IMR-90 (cell line): ENCODE measurements around the gene OR2V2. TPM values are rescaled to one million over a fixed set of nuclear protein-coding genes. Genes with fewer than 3 reads are reported as not detected.

Source experiments
- ATAC-seq: fragments of 200-7000 bp; cut with Tn5 transposase; 2 replicates; pipeline ENCODE4 v1.9.1; 2020; ENCODE audit warnings: low read depth, mild to moderate bottlenecking, moderate library complexity
- BruUV-seq: library from RNA; stranded (reverse); fragments of 400-500 nt; replicated peaks from 2 replicates; lab custom pipeline; 2021; lab: Mats Ljungman, UMichigan
- CTCF ChIA-PET: fragments of 300-600 bp; formaldehyde crosslinking; extraction: SDS; loops from one replicate; lab custom pipeline; 2021; ENCODE audit warnings: antibody characterized with exemption; lab: Yijun Ruan, JAX
- POLR2A ChIA-PET: fragments of 300-600 bp; sonication (Branson Sonifier 250); formaldehyde crosslinking; loops from one replicate; lab custom pipeline; 2022; ENCODE audit warnings: antibody characterized with exemption; ENCODE audit not compliant: unreplicated experiment; lab: Charles Lee
- DNase-seq: peaks from one replicate; pipeline ENCODE4 v3.0.0; 2013
- H2AFZ ChIP-seq: replicated peaks from 2 replicates; pipeline ENCODE3; 2013; ENCODE audit warnings: low read length, mild to moderate bottlenecking; ENCODE audit not compliant: poor library complexity
- H2AK5ac ChIP-seq: 2 replicates; pipeline ENCODE4 v1.6.1; 2013; ENCODE audit warnings: low read depth, low read length, inconsistent platforms
- H2AK9ac ChIP-seq: replicated peaks from 2 replicates; pipeline ENCODE3; 2013; ENCODE audit warnings: mild to moderate bottlenecking, low read depth, low read length, moderate library complexity; ENCODE audit not compliant: poor library complexity
- H2BK120ac ChIP-seq: 2 replicates; pipeline ENCODE4 v1.6.1; 2013; ENCODE audit warnings: low read depth, low read length, inconsistent platforms
- H2BK15ac ChIP-seq: 3 replicates; pipeline ENCODE4 v1.6.1; 2013; ENCODE audit warnings: low read depth, low read length, inconsistent platforms
- H2BK20ac ChIP-seq: 2 replicates; pipeline ENCODE4 v1.6.1; 2013; ENCODE audit warnings: low read depth, mild to moderate bottlenecking, inconsistent platforms, low read length, moderate library complexity
- H2BK5ac ChIP-seq: 2 replicates; pipeline ENCODE4 v1.6.1; 2013; ENCODE audit warnings: mild to moderate bottlenecking, low read depth, low read length, inconsistent platforms; ENCODE audit not compliant: poor library complexity, severe bottlenecking
- H3K14ac ChIP-seq: replicated peaks from 2 replicates; pipeline ENCODE4 v1.6.1; 2013; ENCODE audit warnings: low read depth, low read length, inconsistent platforms
- H3K18ac ChIP-seq: 2 replicates; pipeline ENCODE4 v1.6.1; 2013; ENCODE audit warnings: low read depth, low read length, control low read depth
- H3K23ac ChIP-seq: 2 replicates; pipeline ENCODE4 v1.6.1; 2013; ENCODE audit warnings: low read depth, low read length, inconsistent platforms
- H3K27ac ChIP-seq: 2 replicates; pipeline ENCODE4 v1.5.1; 2013; ENCODE audit warnings: mild to moderate bottlenecking, control low read depth, low read length; ENCODE audit not compliant: insufficient read depth
- H3K27me3 ChIP-seq: 2 replicates; pipeline ENCODE4 v1.6.1; 2013; ENCODE audit warnings: low read length; ENCODE audit not compliant: control insufficient read depth, insufficient read depth
- H3K36me3 ChIP-seq: 2 replicates; pipeline ENCODE4 v1.6.1; 2013; ENCODE audit warnings: low read length, mixed read lengths; ENCODE audit not compliant: control insufficient read depth, insufficient read depth
- H3K4ac ChIP-seq: 2 replicates; pipeline ENCODE4 v1.6.1; 2013; ENCODE audit warnings: low read depth, low read length, inconsistent platforms
- H3K4me1 ChIP-seq: 2 replicates; pipeline ENCODE4 v1.6.1; 2013; ENCODE audit warnings: low read length, mixed read lengths; ENCODE audit not compliant: control insufficient read depth, insufficient read depth
- H3K4me2 ChIP-seq: 2 replicates; pipeline ENCODE4 v1.6.1; 2013; ENCODE audit warnings: low read depth, mild to moderate bottlenecking, control low read depth, low read length, moderate library complexity
- H3K4me3 ChIP-seq: 2 replicates; pipeline ENCODE4 v1.5.1; 2013; ENCODE audit warnings: low read depth, mild to moderate bottlenecking, control low read depth, low read length, moderate library complexity; ENCODE audit not compliant: insufficient read depth
- H3K56ac ChIP-seq: 2 replicates; pipeline ENCODE4 v1.6.1; 2013; ENCODE audit warnings: low read length, inconsistent platforms; ENCODE audit not compliant: insufficient read depth; ENCODE audit errors: extremely low read depth
- H3K79me1 ChIP-seq, 2 experiments: 2 replicates each; pipeline ENCODE4 v1.6.1; 2013; ENCODE audit warnings: low read length in 2 of 2, inconsistent platforms in 1 of 2, low read depth in 1 of 2
- H3K9ac ChIP-seq: 2 replicates; pipeline ENCODE4 v1.6.1; 2013; ENCODE audit warnings: low read depth, low read length, control low read depth
- H3K9me1 ChIP-seq: 2 replicates; pipeline ENCODE4 v1.6.1; 2013; ENCODE audit warnings: low read length, inconsistent platforms; ENCODE audit not compliant: insufficient read depth
- H3K9me3 ChIP-seq: 2 replicates; pipeline ENCODE4 v1.6.1; 2013; ENCODE audit warnings: low read length; ENCODE audit not compliant: control insufficient read depth, insufficient read depth
- H4K20me1 ChIP-seq: 2 replicates; pipeline ENCODE4 v1.6.1; 2013; ENCODE audit warnings: low read length, inconsistent platforms; ENCODE audit not compliant: insufficient read depth
- H4K5ac ChIP-seq: 2 replicates; pipeline ENCODE4 v1.6.1; 2013; ENCODE audit warnings: mild to moderate bottlenecking, low read depth, low read length, control low read depth
- H4K8ac ChIP-seq, 2 experiments: 2 replicates each; pipeline ENCODE4 v1.6.1; 2013; ENCODE audit warnings: low read depth in 2 of 2, low read length in 2 of 2, control low read depth in 1 of 2, inconsistent platforms in 1 of 2
- H4K91ac ChIP-seq: 2 replicates; pipeline ENCODE4 v1.6.1; 2013; ENCODE audit warnings: low read depth, low read length, inconsistent platforms; ENCODE audit not compliant: insufficient read depth
- ELK1 ChIP-seq: fragments of 150-350 bp; IDR thresholded peaks from 2 replicates; pipeline ENCODE4 v1.6.1; 2016; ENCODE audit warnings: low read depth, mild to moderate bottlenecking, low read length, moderate library complexity, borderline replicate concordance
- MXI1 ChIP-seq: IDR thresholded peaks from 2 replicates; pipeline ENCODE4 v1.6.1; 2012; ENCODE audit warnings: low read depth, mild to moderate bottlenecking, low read length, moderate library complexity, borderline replicate concordance
- RAD21 ChIP-seq: IDR thresholded peaks from 2 replicates; pipeline ENCODE4 v1.6.1; 2012; ENCODE audit warnings: low read length, improper control_type of control experiment
- USF2 ChIP-seq: fragments of 150-350 bp; IDR thresholded peaks from 2 replicates; pipeline ENCODE4 v1.6.1; 2017; ENCODE audit warnings: mild to moderate bottlenecking, antibody characterized with exemption, low read length, low read depth
- WGBS, 2 experiments: methylation state at CpG; one replicate each; pipeline versions ENCODE4 v1.1.5 to v1.1.7; 2013; ENCODE audit warnings: missing lambda C conversion rate in 2 of 2; ENCODE audit not compliant: insufficient read length in 1 of 2; ENCODE audit errors: extremely low coverage in 2 of 2; 5-methylcytosine and 5-hydroxymethylcytosine counted together
- dilution Hi-C: fragments of 300-500 bp; cut with HindIII; formaldehyde crosslinking; loops from one replicate; pipeline ENCODE4 v1.14.3; 2018; ENCODE audit warnings: low sequenced_read_pairs; ENCODE audit not compliant: unreplicated experiment
- in situ Hi-C: fragments of 300-500 bp; cut with MboI; formaldehyde crosslinking; loops from 3 replicates; pipeline ENCODE4 v1.14.3; 2019; ENCODE audit warnings: low sequenced_read_pairs, inconsistent platforms, mixed read lengths
- intact Hi-C: fragments of 100-400 bp; cut with micrococcal nuclease; formaldehyde crosslinking; loops from 2 replicates; pipeline ENCODE4 v1.10.0; 2022
- polyA plus RNA-seq, 3 experiments: library from polyadenylated mRNA; depleted of rRNA; stranded (reverse); fragments of >200 nt; gene quantifications; 2 replicates each; pipeline ENCODE4 v1.2.3, GENCODE V29; 2012; ENCODE audit warnings: low replicate concordance in 1 of 3
- total RNA-seq: library from RNA; depleted of rRNA; stranded (reverse); fragments of >200 nt; gene quantifications from 2 replicates; pipeline ENCODE4 v1.2.3, GENCODE V29; 2012

The OR2V2 gene
- total and polyA plus RNA-seq, 2 of the 4 experiments (the other 2 are of a cell fraction): not detected

GRCh38 chr5:181114284-181114843 is 33.0 kb upstream of the OR2V2 start:
- H4K5ac ChIP-seq: no peak overlapping the region
- no peak overlapping the region for H4K8ac ChIP-seq
- TF ChIP-seq RAD21 (no peak), ELK1 (no peak), MXI1 (no peak), USF2 (no peak)
- ChIA-PET CTCF (interaction anchor here (1.0 kb wide), 1 partner anchor 26 kb away, joined by 3 read pairs; no protein-coding TSS in a partner anchor), POLR2A (no interaction called here)
- no peaks in the 10 kb centered on the region for H4K20me1 ChIP-seq
- H2BK5ac ChIP-seq: no peak overlapping the region
- no peaks in the 10 kb centered on the region for H3K4me1 ChIP-seq
- H3K14ac ChIP-seq: no peak overlapping the region
- H2BK15ac ChIP-seq: no peak overlapping the region
- H3K27me3 ChIP-seq: peaks cover 21% of the 10 kb centered on the region
- no peaks in the 10 kb centered on the region for H3K79me1 ChIP-seq
- no peak overlapping the region for H2BK120ac ChIP-seq
- 57% methylated on average over 14 of the region's 33 CpGs; no CpG with 5 or more reads in 1 of the 2 experiments for WGBS, 2 experiments
- H3K23ac ChIP-seq: no peak overlapping the region
- DNase-seq (no peak), ATAC-seq (peak; percentile 68; the same call in 1 of the 2 replicates)
- dilution Hi-C loops (no loop called here), intact Hi-C loops (no loop called here), in situ Hi-C loops (no loop called here)
- H3K9me1 ChIP-seq: no peaks in the 10 kb centered on the region; the same call in 1 of the 2 replicates
- no peak overlapping the region for H4K91ac ChIP-seq
- H3K4me2 ChIP-seq: peak overlapping the region; percentile 83
- H3K4ac ChIP-seq: no peak overlapping the region
- H2AFZ ChIP-seq: peak overlapping the region; percentile 83
- H2BK20ac ChIP-seq: no peak overlapping the region
- H3K9ac ChIP-seq: no peak overlapping the region
- H3K18ac ChIP-seq: no peak overlapping the region
- H2AK5ac ChIP-seq: no peak overlapping the region
- no peak overlapping the region for H3K27ac ChIP-seq
- peak overlapping the region; percentile 40 for H3K4me3 ChIP-seq
- H2AK9ac ChIP-seq: no peak overlapping the region
- no TSS peak for BruUV-seq
- no peak overlapping the region for H3K56ac ChIP-seq
- no peaks in the 10 kb centered on the region for H3K36me3 ChIP-seq
- H3K9me3 ChIP-seq: no peaks in the 10 kb centered on the region
